ENCODE measurements around the gene ZNF136.

Gene ZNF136

GRCh38 chr19:12230751-12231733 is 68.1 kb downstream of the ZNF136 start:
- no peak overlapping the region for H3K27ac ChIP-seq

GRCh38 chr19:12232961-12233360 is 70.1 kb downstream of the ZNF136 start:
- H3K4me2 ChIP-seq (ENCODE audit: low read length), result no peak overlapping the region
- H3K9ac ChIP-seq, result no peak overlapping the region
- H3K4me1 ChIP-seq, result no peaks in the 10 kb centered on the region
- H3K27ac ChIP-seq, result no peak overlapping the region
- peaks cover 5% of the 10 kb centered on the region for H3K79me2 ChIP-seq
- no peaks in the 10 kb centered on the region for H3K36me3 ChIP-seq (ENCODE audit: control insufficient read depth, insufficient read depth, low read length)
- no peaks in the 10 kb centered on the region for H3K27me3 ChIP-seq (ENCODE audit: control insufficient read depth, insufficient read depth, low read length)
- TF ChIP-seq CTCF (IDR thresholded peaks at IDR 0.05), result no peak
- H3K9me3 ChIP-seq (ENCODE audit: control insufficient read depth, low read length), result no peaks in the 10 kb centered on the region
- no peak overlapping the region for H3K4me3 ChIP-seq (ENCODE audit: low read depth, low read length)
- no peak overlapping the region for H2AFZ ChIP-seq

More at GRCh38 chr19:12230751-12231733, 68.1 kb downstream of the ZNF136 start:
- no peak overlapping the region for H2AFZ ChIP-seq
- no peak overlapping the region for H3K4me3 ChIP-seq (ENCODE audit: low read depth, low read length)
- H3K4me2 ChIP-seq (ENCODE audit: low read length), result no peak overlapping the region
- H3K79me2 ChIP-seq, result peaks cover 5% of the 10 kb centered on the region
- H3K9ac ChIP-seq, result no peak overlapping the region
- TF ChIP-seq CTCF (IDR thresholded peaks at IDR 0.05), result no peak
- H3K27me3 ChIP-seq (ENCODE audit: control insufficient read depth, insufficient read depth, low read length), result no peaks in the 10 kb centered on the region
- no peaks in the 10 kb centered on the region for H3K9me3 ChIP-seq (ENCODE audit: control insufficient read depth, low read length)
- no peaks in the 10 kb centered on the region for H3K4me1 ChIP-seq
- H3K36me3 ChIP-seq (ENCODE audit: control insufficient read depth, insufficient read depth, low read length), result no peaks in the 10 kb centered on the region

- Histone ChIP-seq H3K9me3 (ENCODE audit: control insufficient read depth, low read length) (no peaks in the 10 kb centered on the region), H2AFZ (no peak overlapping the region), H3K9ac (no peak overlapping the region), H3K4me3 (ENCODE audit: low read depth, low read length) (no peak overlapping the region), H3K36me3 (ENCODE audit: control insufficient read depth, insufficient read depth, low read length) (no peaks in the 10 kb centered on the region), H3K79me2 (peaks cover 5% of the 10 kb centered on the region), H3K4me1 (no peaks in the 10 kb centered on the region), H3K4me2 (ENCODE audit: low read length) (no peak overlapping the region), H3K27ac (no peak overlapping the region), H3K27me3 (ENCODE audit: control insufficient read depth, insufficient read depth, low read length) (no peaks in the 10 kb centered on the region)
- no peak for TF ChIP-seq CTCF (IDR thresholded peaks at IDR 0.05)
These were observed 74.4 kb downstream of the ZNF136 start for GRCh38 chr19:12237143-12237839.
